ENCODE data around the gene LINS1. TPM values are rescaled to one million over a fixed set of nuclear protein-coding genes. Genes with fewer than 3 reads are reported as not detected.
"Not testable (repeated sequence)": the region's sequence is repeated elsewhere in the genome, so short reads cannot be mapped to it uniquely, and the experiment has no call there.

Gene LINS1
- total and polyA plus RNA-seq, 3 donors from 2014 or later = 13.7 to 23.4 (median 17.3) TPM

- Histone ChIP-seq H3K4me1 (no peaks in the 10 kb centered on the region), H3K4me3 (no peak overlapping the region), H3K9me3 (no peaks in the 10 kb centered on the region), H3K27ac (no peak overlapping the region), H3K27me3 (no peaks in the 10 kb centered on the region), H3K36me3 (ENCODE audit: low read depth, missing control alignments) (no peaks in the 10 kb centered on the region)
- no peak for DNase-seq
- intact Hi-C loops (cut with DNase I; ENCODE audit: low total_unique reads) = no loop called here
- TF ChIP-seq POLR2A (IDR thresholded peaks at IDR 0.05) (no peak), CTCF (IDR thresholded peaks at IDR 0.05) (no peak)
- WGBS, 2 donors = 65 to 78% methylated on average over 2 of the region's 2 CpGs
These were observed 10.1 kb downstream of the LINS1 start for GRCh38 chr15:100591835-100592234.

DNA sequence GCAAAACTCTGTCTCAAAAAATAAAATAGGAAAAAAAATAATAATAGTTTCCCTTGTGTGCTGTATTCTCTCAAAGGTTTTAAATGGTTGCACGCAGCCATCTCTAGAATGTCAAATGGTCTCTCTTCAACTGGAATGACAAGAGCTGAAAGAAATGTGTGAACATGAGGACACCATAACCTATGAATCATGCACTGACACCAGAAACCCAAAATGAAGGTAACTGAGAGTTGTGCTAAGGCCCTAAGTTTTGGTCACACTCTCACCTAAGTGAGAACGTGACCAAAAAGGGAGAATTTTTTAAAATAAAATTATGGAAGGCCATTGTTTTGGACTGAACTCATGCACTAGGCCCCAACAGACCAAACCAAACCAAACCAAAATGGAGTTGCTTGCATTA is 10.8 kb downstream of the LINS1 start:
- H3K36me3 ChIP-seq (ENCODE audit: low read depth, missing control alignments); H3K4me1 ChIP-seq; H3K27me3 ChIP-seq; DNase-seq; H3K27ac ChIP-seq; intact Hi-C loops (cut with DNase I; ENCODE audit: low total_unique reads); H3K4me3 ChIP-seq; H3K9me3 ChIP-seq: not testable (repeated sequence)
- WGBS, 2 donors = 96 to 100% methylated on average over 2 of the region's 2 CpGs

- no peak overlapping the region for H3K4me3 ChIP-seq
- WGBS, 2 donors = 87 to 100% methylated on average over 1 of the region's 1 CpG
- no peak for DNase-seq
- no peaks in the 10 kb centered on the region for H3K4me1 ChIP-seq
- no peak overlapping the region for H3K27ac ChIP-seq
- no peaks in the 10 kb centered on the region for H3K27me3 ChIP-seq
- TF ChIP-seq CTCF (IDR thresholded peaks at IDR 0.05) = no peak
- no peak for TF ChIP-seq POLR2A (IDR thresholded peaks at IDR 0.05)
- no peaks in the 10 kb centered on the region for H3K9me3 ChIP-seq
- intact Hi-C loops (cut with DNase I; ENCODE audit: low total_unique reads) = no loop called here
- no peaks in the 10 kb centered on the region for H3K36me3 ChIP-seq (ENCODE audit: low read depth, missing control alignments)
These were observed 13.2 kb downstream of the LINS1 start for GRCh38 chr15:100588638-100589242.

- no peak overlapping the region for H3K4me3 ChIP-seq
- TF ChIP-seq POLR2A (IDR thresholded peaks at IDR 0.05) = no peak
- no peak for TF ChIP-seq CTCF (IDR thresholded peaks at IDR 0.05)
- WGBS, 2 donors = 67 to 70% methylated on average over 4 of the region's 4 CpGs
- H3K27me3 ChIP-seq = no peaks in the 10 kb centered on the region
- intact Hi-C loops (cut with DNase I; ENCODE audit: low total_unique reads) = no loop called here
- no peak for DNase-seq
- no peaks in the 10 kb centered on the region for H3K9me3 ChIP-seq
- no peak overlapping the region for H3K27ac ChIP-seq
- no peaks in the 10 kb centered on the region for H3K4me1 ChIP-seq
- no peaks in the 10 kb centered on the region for H3K36me3 ChIP-seq (ENCODE audit: low read depth, missing control alignments)
These were observed 21.6 kb downstream of the LINS1 start for GRCh38 chr15:100580414-100580813.

- no peaks in the 10 kb centered on the region for H3K9me3 ChIP-seq
- H3K27me3 ChIP-seq = no peaks in the 10 kb centered on the region
- no peak for DNase-seq
- WGBS, 2 donors = 94 to 96% methylated on average over 4 of the region's 4 CpGs
- H3K27ac ChIP-seq = no peak overlapping the region
- intact Hi-C loops (cut with DNase I; ENCODE audit: low total_unique reads) = loop anchor here (10.0 kb wide), 1 partner anchor 229 kb away; the partner anchor contains the start of gene ADAMTS17
- no peaks in the 10 kb centered on the region for H3K4me1 ChIP-seq
- no peaks in the 10 kb centered on the region for H3K36me3 ChIP-seq (ENCODE audit: low read depth, missing control alignments)
- no peak overlapping the region for H3K4me3 ChIP-seq
- TF ChIP-seq CTCF (IDR thresholded peaks at IDR 0.05) (no peak), POLR2A (IDR thresholded peaks at IDR 0.05) (no peak)
These were observed 28.5 kb downstream of the LINS1 start for GRCh38 chr15:100573526-100573925.
